ENCODE results near the gene ORM2.

GRCh38 chr9:114327749-114328148, 1.9 kb upstream of the ORM2 start:
- TF ChIP-seq PHF20 (CRISPR knock-in tag; IDR thresholded peaks at IDR 0.05), result no peak
- no peak for TF ChIP-seq DMAP1 (CRISPR knock-in tag; IDR thresholded peaks at IDR 0.05)
- no peak for TF ChIP-seq ZFP1 (CRISPR knock-in tag; IDR thresholded peaks at IDR 0.05)
- no peak for TF ChIP-seq JUN (CRISPR knock-in tag; IDR thresholded peaks at IDR 0.05)
- no peak for TF ChIP-seq ZNF672 (CRISPR knock-in tag; IDR thresholded peaks at IDR 0.05)
- no peak for TF ChIP-seq KDM5B (CRISPR knock-in tag; IDR thresholded peaks at IDR 0.05; ENCODE audit: borderline replicate concordance)
- TF ChIP-seq CTCF (CRISPR knock-in tag; IDR thresholded peaks at IDR 0.05), result no peak
- TF ChIP-seq BRD4 (CRISPR knock-in tag; IDR thresholded peaks at IDR 0.05), result no peak
- TF ChIP-seq ATF3 (CRISPR knock-in tag; IDR thresholded peaks at IDR 0.05), result no peak
- no peak for TF ChIP-seq ZNF362 (CRISPR knock-in tag; IDR thresholded peaks at IDR 0.05; ENCODE audit: borderline replicate concordance)
- no peak for TF ChIP-seq CREB1 (IDR thresholded peaks at IDR 0.05)
- no peak for TF ChIP-seq CREB1 (CRISPR knock-in tag; IDR thresholded peaks at IDR 0.05)
- no peak for TF ChIP-seq SNAPC5 (CRISPR knock-in tag; IDR thresholded peaks at IDR 0.05; ENCODE audit: borderline replicate concordance)
- no peak for TF ChIP-seq MAFG (CRISPR knock-in tag; IDR thresholded peaks at IDR 0.05)

Data from HepG2 (cell line).